ENCODE results near the gene DPY19L3. TPM values are rescaled to one million over a fixed set of nuclear protein-coding genes. Genes with fewer than 3 reads are reported as not detected.
"Not testable (repeated sequence)": the region's sequence is repeated elsewhere in the genome, so short reads cannot be mapped to it uniquely, and the experiment has no call there.

The DPY19L3 gene
- total RNA-seq, 1 donor from 2014 or later, result 13.1 TPM

DNA sequence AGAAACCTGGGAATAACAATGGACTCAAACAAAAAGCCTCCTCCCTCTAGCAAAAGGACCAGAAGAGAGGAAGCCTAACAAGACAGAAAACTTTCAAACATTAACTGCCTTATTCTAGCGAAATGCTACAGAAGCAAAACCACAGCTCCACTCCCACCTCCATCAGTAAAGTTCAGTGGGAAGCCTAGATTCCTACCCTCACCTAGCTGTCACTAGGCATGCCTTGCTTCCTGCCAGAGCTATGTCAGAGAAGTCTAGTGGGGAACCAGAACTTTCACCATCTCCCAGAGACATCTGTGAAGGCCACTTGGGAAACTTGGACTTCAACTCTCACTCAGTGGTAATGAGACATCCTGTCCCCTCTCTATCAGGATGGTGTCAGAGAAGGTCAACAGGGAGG, 37.1 kb downstream of the DPY19L3 start:
- no peak for DNase-seq (ENCODE audit: low read depth)

DNA sequence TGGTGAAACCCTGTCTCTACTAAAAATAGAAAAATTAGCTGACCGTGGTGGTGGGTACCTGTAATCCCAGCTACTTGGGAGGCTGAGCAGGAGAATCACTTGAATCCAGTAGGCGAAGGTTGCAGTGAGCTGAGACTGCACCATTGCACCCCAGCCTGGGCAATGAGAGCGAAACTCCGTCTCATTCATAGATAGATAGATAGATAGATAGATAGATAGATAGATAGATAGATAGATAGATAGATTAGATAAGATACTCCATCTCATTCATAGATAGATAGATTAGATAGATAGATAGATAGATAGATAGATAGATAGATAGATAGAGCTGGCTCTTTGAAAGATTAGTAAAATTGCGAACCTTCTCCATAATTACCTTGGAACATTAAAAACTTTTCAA, 42.0 kb downstream of the DPY19L3 start:
- not testable (repeated sequence) for DNase-seq (ENCODE audit: low read depth)

DNA sequence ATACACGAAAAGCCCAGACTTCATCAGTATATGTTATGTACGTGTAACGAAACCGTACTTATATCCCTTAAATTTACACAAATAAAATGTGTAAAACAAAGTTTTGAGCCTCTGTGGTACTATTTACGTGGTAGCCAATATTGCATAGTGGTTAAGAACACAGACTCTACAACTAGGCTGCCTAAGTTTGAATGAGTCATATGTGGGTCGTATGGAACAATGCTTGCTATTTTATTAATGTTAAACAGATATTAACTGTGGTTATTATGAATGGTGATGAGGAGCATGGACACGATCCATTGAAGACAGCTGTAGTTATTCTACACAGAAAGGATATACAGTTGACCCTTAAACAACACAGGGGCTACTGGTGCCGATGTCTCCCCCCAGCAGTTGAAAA, 42.5 kb downstream of the DPY19L3 start:
- no peak for DNase-seq (ENCODE audit: low read depth)

DNA sequence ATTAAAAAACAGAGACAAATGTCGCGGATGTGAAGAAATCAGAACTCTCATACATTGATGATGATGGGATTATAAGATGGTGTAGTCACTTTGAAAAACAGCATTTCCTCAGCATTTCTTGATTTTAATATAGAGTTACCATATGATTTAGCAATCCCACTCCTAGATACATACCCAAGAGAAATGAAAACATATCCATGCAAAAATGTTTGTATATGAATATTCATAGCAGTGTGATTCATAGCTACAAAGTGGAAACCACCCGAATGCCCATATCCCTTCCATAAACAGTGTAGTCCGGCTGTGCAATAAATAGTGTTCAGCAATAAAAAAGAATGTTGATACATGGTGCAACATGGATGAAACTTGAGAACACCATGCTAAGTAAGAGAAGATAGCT, 44.6 kb downstream of the DPY19L3 start:
- DNase-seq (ENCODE audit: low read depth), result no peak

DNA sequence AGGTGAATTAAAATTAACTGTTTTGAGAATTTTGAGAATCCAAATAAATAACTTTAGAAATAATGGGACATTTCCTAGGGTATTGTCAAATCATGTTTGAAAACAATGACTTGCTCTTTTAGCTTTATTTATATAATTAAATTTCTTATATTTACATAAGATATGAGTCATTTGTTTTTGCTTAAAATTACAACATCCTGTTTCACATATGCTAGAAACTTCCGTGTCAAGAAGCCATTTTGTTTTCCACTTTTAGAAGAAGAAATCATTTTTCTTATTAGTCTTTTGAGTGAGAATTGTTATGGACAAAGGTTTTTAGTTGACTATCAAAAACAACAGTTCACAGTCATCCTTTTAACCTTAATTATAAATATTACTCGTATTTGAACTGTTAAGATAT, 48.2 kb downstream of the DPY19L3 start:
- DNase-seq (ENCODE audit: low read depth), result no peak

DNA sequence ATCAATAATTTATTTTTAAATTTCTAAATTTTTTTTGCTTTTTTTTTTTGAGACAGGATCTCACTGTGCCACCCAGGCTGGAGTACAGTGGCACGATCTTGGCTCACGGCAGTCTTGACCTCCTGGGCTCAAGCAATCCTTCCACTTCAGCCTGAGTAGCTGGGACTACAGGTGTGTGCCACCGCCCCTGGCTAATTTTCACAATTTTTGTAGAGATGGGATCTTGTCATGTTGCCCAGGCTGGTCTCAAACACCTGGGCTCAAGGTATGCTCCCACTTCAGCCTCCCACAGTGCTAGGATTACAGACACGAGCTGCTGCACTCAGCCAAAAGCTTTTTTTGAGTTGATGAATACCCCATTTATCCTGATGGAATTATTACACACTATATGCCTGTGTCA, 50.8 kb downstream of the DPY19L3 start:
- DNase-seq (ENCODE audit: low read depth), result no peak

DNA sequence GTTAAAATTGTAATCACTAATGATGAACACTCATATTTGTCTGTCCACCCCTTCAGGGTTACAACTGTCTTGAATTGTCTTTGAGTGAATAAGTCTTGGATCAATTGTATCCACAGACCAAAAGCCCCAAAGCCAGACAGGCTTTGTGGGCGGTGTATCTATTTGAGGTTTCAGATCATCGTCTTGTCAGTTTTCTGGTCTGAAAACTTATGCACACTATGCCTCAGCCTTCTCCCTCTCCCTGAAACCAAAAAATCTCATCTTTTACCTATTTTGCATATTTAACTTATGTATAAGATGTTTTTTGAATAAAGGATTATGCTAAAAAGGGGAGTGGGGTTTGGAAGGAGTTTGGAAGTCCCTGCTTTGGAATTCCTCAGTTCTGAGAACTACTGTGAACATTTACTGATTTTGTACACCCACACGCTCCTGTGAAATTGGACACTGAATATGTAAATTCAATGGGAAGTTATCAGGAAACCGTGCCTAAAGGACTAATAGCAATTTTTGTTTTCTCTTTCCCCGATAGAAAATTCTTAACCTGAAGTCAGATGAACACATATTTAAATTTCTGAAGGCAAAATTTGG, 52.1 kb downstream of the DPY19L3 start:
- peak; percentile 3 for DNase-seq (ENCODE audit: low read depth)

DNA sequence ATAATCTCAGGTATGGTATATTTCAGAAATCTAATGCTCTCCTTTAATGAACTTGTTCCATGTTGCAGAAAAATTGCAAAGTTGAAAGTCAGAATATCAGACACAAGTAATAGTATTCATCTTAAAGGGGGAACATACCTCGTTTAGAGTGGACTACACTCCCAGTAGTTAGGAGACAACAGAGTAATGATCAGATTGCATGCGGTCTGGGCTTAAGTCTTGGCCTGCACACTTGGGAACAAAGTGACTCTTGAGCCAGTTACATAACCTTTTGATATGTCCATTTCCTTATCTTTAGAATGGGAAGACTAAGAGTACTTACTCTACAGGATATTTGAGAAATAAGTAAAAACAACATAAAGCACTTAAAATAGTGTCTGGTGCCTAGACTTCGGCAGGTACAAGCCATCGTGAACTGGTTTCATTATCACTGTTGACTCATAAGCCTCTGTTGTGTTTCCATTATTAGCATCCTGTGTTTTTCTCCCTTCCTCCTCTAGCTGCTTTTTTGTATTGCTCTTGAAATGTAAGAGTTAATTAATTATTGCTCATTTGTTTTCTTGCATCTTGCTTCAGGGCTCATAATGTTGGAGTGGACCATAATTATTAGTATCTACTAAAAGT, 53.0 kb downstream of the DPY19L3 start:
- no peak for DNase-seq (ENCODE audit: low read depth)

DNA sequence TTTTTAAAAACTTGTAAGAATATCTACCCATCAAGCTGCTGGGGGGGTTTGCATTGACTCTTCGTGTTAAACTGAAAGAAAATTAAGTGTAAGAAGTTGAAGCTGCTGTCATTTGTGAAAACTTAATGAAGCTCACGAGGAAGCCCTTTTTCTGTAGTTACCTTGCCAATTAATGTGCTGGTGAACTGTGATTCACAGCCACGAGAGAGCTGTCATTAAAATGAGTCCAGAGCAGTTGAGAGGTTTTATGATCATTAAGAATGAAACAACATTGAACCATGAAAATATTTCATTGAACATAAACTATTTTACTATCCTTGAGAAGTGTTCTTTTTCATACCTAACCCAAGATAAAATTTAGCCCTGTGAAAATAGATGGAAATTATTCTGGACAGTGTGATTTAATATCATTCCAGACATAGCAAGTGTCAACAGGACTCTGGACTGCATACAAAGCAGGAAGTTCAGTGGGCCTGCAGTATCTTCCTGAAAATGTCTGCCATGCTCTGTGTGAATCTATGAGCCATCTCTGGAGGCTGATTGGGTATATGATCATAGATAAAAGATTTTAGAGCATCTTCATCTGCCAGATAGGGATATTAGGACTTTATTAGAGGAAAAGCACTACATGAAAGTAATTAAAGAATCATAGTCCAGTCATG, 53.8 kb downstream of the DPY19L3 start:
- no peak for DNase-seq (ENCODE audit: low read depth)

DNA sequence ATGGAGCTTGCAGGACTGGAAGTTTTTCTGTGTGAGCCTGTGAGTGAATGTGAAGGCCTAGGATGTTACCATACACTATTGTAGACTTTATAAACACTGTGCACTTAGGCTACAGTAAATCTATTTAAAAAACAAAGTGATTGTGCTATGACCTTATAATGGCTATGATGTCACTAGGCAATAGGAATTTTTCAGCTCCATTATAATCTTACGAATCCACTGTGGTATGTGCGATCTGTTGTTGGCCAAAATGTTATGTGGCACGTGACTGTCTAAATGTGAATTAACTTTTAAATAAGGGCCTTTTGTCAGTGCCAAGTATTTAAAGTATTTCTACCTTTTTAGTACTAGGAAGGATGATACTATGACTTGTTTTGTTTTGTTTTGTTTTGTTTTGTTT, 54.9 kb downstream of the DPY19L3 start:
- no peak for DNase-seq (ENCODE audit: low read depth)

DNA sequence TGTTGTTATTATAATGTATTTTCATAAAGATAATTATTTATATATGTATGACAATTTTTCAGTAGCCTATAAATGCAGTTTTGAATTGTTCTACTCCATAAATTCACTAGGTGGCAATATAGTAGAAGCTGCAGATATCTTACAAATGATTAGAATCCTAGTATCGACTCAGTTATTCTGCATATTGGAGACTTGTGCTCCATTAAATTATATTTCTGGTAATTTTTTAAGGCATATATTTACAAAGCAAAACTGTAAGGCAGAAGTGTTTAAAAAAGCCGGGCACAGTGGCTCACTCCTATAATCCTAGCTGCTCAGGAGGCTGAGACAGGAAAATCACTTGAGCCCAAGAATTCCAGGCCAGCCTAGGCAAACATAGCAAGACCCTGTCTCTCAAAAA, 58.7 kb downstream of the DPY19L3 start:
- DNase-seq (ENCODE audit: low read depth), result peak; percentile 37

DNA sequence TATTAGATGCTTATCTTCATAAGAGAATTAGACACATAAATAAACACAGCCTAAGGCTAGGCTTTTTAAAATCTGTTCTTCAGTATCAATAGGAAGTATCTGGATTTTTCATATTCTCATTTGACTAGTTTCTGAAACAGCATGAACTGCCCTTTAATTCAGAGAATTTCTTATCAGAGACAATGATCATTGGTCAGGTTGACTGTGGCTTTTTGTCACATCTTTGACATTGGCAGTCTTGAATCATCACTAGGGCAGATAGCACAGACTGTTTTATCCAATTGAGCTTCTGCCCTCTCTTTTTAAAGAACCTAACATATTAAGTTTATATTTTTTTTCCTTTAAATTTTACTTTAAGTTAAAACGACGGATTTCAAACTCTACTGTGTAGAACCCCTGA, 59.6 kb downstream of the DPY19L3 start:
- no peak for DNase-seq (ENCODE audit: low read depth)

DNA sequence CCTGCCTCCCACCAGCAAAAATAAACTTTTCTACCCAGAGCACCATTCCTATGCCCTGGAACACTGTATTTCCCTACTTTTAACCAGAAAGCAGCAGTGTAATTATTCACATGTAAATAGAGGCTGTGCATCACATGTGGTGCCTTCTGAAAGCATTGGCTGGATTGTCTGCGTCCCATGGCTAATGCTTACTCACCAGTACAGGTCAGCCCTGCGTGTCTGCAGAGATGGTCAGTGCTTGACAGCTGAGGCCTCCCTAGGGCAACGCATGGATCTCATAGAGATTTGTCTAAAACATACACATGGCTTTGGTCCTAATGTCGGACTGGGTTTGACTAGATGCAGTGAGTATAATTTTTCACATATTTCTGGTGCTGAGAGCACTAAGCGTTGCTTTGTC, 64.2 kb downstream of the DPY19L3 start:
- DNase-seq (ENCODE audit: low read depth), result no peak

DNA sequence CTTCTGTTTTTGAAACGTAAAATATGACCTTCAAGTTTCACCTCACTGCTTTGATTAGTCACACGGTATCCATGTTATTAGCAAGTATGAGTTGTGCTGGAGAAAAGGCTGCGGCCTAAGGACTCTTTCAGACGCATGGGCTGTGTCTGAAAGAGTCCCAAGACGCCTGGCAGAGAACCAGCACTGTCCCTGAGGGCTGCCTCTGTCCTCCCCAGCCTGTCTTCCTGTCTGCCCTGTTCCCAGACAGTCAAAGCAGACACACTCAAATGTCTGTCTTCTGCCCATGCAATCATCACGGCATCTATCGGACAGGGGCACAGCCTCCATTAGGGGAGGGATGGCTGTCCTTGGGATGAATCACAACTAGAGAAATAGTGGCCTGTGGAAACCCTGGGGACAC, 65.5 kb downstream of the DPY19L3 start:
- DNase-seq (ENCODE audit: low read depth), result no peak

DNA sequence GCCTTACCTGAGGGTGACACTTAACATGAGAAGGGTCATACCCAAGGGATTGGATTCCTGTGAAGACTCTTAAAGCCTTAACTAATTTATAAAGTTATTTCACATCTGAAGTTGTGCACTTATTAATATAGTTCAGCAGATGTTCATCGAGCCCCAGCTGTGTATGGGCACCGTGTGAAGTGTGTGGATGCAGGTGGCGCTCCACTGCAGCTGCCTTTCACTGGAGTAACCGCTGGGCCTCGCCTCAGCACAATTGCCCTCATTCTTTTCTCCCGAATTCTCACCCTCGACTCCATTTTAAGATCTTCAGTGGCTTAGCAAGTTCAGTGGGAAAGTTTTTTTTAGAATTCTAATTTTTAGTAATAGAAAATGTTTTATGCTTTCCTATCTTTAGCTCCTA, 66.2 kb downstream of the DPY19L3 start:
- no peak for DNase-seq (ENCODE audit: low read depth)

DNA sequence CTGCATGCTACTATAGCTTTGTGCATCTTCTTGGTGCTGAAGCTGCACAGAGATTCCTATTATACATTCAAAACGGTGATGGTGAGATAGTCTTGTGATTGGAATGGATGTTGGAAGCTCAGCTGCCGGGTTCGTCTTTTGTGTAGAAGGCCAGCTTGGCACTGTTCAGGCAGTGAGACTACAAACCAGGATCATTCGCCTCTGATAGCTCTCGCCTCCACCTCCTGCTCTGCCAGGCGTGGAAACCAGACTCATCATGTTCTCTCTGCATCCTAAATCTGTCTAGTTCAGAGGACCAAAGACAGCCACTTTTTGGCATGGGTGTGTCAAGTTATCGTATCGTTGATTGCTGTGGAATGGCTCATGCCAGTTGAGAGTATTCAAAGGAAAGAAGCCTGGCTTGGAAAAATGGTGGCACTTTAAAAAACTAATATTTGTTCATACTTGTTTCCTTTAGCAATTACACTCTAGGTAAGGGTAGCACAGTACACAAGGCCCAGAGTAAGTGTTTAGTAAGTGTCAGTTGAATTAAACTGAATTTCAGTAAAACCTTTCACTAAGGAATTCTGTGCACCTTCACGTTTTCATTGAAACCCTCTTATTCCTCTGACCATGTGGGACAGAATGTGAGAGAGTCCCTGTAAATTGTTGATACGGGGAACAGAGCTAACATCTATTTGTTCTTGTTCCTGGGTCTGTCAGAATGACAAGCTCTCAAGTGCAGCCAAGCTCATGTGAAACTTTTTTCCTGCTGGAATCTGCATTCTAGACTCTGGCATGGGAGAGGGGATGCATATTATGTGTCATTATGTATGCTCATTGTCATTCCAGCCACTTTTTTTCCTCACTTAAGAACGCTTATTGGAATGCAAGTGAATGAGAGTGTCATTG, 69.8 kb downstream of the DPY19L3 start:
- DNase-seq (ENCODE audit: low read depth), result no peak

DNA sequence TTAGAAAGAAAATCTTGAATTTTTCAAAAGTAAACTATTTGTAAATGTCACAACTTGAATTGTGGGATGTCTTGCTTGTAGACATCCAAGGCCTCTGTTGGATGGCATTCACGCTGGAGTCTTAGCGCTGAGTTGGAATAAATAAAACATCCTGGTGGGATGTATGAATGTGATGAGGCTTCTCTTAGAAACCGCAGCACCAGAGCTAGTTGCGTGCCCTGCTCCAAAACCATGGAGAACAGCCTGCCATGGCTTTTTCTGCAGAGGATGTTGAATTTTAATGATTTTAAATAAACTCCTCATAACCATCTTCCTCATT, 70.4 kb downstream of the DPY19L3 start:
- no peak for DNase-seq (ENCODE audit: low read depth)

DNA sequence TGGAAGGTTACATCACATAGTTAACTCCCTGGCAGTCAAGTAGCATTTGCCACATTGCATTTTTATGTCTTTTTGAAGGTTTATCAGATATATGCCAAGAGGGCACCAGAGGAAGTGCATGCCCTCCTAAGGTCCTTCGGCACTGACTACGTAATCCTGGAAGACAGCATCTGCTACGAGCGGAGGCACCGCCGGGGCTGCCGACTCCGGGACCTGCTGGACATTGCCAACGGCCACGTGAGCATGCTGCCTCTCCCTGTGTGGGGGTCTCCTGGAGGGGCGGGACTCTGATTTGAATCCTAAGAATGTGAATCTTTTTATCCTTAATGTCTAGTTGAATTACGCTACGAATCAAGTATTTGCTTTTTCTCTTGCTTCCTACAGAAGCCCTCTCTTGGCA, 74.8 kb downstream of the DPY19L3 start:
- no peak for DNase-seq (ENCODE audit: low read depth)

DNA sequence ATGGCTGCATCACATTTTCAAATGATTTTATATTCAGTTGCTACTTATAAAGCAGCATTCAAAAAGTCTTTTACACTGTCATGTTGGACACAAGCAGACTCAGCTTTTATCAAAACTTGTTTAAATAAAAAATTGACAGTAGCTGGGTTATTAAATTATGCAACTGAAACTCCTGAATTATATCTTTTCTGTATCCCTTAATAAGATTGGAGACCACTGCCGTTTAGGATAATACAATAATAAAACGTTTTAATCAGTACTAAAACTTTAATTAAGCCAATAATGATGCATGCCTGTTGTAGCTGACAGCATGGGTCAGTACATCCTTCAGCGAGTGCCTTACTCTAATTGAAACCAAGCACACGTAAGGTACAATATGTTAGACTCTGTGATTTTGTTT, 78.0 kb downstream of the DPY19L3 start:
- no peak for DNase-seq (ENCODE audit: low read depth)

DNA sequence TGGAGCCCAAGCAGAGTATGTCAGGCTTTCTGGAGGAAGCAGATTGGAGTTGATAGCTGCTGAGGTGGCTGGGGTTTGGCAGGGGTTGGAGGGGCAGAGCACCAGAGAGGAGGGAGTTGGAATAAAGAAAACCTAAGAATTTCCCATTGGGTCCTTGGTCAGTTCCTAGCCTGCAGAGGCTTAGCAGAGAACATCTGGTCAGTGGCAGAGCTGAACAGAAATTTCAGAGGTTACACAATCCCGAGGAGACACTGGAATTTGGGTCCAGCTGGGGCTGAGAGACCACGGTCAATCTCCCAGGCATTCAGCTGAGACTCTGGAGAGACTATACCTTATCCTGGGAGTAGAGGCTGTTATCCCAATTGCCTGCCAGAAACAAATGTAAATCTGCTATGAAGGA, 84.4 kb downstream of the DPY19L3 start:
- DNase-seq (ENCODE audit: low read depth), result peak; percentile 21

DNA sequence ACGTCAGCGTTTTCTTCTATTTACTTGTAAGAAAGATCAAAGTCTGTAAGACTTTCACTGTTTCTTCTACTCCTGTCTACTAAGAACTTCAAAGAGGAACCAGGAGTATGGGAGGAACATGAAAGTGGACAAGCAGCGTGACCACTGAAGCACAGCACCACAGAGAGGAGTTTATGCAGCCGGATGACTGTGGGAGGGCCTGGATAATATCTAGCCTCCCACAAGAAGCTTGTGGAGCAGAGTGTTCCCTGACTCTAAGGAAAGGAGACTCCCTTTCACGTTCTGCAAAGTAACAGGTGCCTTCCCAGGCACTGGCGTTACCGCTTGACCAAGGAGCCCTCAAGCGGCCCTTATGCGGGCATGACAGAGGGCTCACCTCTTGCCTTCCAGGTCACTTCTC, 91.8 kb downstream of the DPY19L3 start:
- DNase-seq (ENCODE audit: low read depth), result peak; percentile 28

DNA sequence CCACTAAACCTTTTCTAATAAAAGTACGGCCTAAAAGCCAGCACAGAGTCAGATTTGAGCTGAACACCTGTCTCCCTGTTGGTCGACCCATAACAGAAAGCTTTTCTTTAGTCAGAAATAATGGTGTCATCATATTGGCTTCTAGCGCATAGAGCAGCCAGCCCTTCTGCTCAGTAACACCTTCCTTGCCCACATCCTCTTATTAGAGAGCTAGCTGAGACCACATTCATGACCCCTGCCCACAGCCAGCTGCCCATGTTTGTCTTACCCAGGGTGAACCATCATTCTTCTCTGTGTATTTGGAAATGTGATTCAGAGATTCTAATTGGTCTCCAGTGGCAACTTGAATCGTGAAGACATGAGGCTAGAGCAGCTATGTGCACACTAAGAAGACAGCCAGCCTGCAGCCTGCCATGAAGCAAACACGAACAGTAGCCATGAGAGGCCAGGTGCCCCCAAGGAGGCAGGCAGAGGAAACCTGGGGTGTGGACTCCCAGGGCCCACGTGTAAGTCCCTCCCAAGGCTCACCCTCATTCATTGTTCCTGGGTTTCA, 93.2 kb downstream of the DPY19L3 start:
- peak; percentile 97 for DNase-seq (ENCODE audit: low read depth)
